Measurements from ENCODE around the gene NRBF2. TPM values are rescaled to one million over a fixed set of nuclear protein-coding genes. Genes with fewer than 3 reads are reported as not detected.

Gene NRBF2
- total and polyA plus RNA-seq, 9 of the 15 experiments (the other 6 are each of a cell fraction or from before 2014, with no cell fraction given), result 20.8 to 52.1 (median 30.5) TPM

DNA sequence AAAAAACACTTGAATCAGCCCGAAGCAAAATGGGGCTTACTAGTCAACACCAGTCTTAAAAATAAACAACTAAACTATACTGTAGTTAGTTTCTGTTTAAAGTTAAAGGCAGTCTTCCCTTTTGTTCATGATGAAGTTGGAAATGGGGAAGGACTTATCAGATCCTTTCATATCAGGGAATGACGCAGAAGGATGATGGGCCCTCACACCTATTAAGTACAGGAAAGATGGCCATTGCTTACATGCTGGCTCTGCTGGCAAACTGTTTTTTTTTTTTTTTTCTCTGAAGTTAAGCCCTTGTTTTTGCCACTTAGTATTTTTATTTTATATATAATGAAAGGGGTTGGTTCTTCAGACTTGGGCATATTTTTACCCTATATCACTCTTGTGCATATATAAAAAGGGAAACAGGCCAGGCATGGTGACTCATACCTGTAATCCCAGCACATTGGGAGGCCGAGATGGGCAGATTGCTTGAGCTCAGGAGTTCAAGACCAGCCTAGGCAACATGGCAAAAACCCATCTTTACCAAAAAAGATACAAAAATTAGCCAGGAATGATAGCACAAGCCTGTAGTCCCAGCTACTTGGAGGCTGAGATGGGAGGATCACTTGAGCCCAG, 16.6 kb upstream of the NRBF2 start:
- no peaks in the 10 kb centered on the region for H3K9me3 ChIP-seq (replicated peaks; ENCODE audit: control insufficient read depth, insufficient read depth, low read depth, low read length)
- no peak overlapping the region for H3K4me2 ChIP-seq (ENCODE audit: insufficient read depth, low read length)
- CTCF ChIA-PET (ENCODE audit: low intra/inter-chr PET ratio), result no interaction called here
- ATAC-seq (no peak), DNase-seq (ENCODE audit: extremely low read depth in 1 of 4, low spot score in 3 of 4) (no peak), FAIRE-seq (no peak)
- no peaks in the 10 kb centered on the region for H3K79me2 ChIP-seq (ENCODE audit: control insufficient read depth, insufficient read depth, low read length)
- H3K9ac ChIP-seq (ENCODE audit: insufficient read depth in 1 of 2, low read depth in 2 of 2, low read length in 2 of 2), result peak overlapping the region in 1 of 2 experiments; percentile 11; a peak in 1 of 4 replicates
- no peaks in the 10 kb centered on the region for H3K27me3 ChIP-seq (ENCODE audit: control insufficient read depth in 2 of 2, insufficient read depth in 2 of 2, low read length in 2 of 2)
- no TSS peak for BruUV-seq (replicated peaks)
- H3K9me1 ChIP-seq (ENCODE audit: control insufficient read depth, insufficient read depth, low read length), result no peaks in the 10 kb centered on the region
- POLR2A ChIA-PET, result interaction anchor here (1.1 to 5.3 kb wide), 3 partner anchors 11 to 16 kb away, joined by 6 to 30 read pairs (median 14); partner anchors contain the start of gene NRBF2
- peaks cover 0 to 18% of the 10 kb centered on the region in 2 experiments; a peak in 4 of 5 replicates for H3K4me1 ChIP-seq (replicated peaks in 1 of 2; ENCODE audit: control insufficient read depth in 2 of 2, insufficient read depth in 2 of 2, low read length in 2 of 2)
- in situ Hi-C loops (cut with MboI), result loop anchor here (25.0 kb wide), 1 partner anchor 1354 kb away; no protein-coding TSS in a partner anchor
- intact Hi-C loops (cut with micrococcal nuclease), result no loop called here
- no peak overlapping the region for H3K4me3 ChIP-seq
- no peaks in the 10 kb centered on the region for H3K36me3 ChIP-seq (ENCODE audit: control insufficient read depth, insufficient read depth, low read length)
- peak overlapping the region; percentile 90 for H2AFZ ChIP-seq (ENCODE audit: low read depth, low read length)
- 19% methylated on average over 3 of the region's 3 CpGs for WGBS (ENCODE audit: insufficient coverage, low coverage, missing lambda C conversion rate)
- H3K27ac ChIP-seq (ENCODE audit: extremely low read depth, low read depth, low read length), result peak overlapping the region; percentile 58; the same call in 1 of the 3 replicates
- H4K20me1 ChIP-seq (replicated peaks; ENCODE audit: control insufficient read depth, insufficient read depth, low read length), result no peaks in the 10 kb centered on the region
- TF ChIP-seq ZNF146 (CRISPR knock-in tag; IDR thresholded peaks at IDR 0.05; ENCODE audit: unreplicated experiment) (no peak), NFE2L1 (tag; IDR thresholded peaks at IDR 0.05; ENCODE audit: borderline replicate concordance, low read depth) (no peak), BHLHE40 (IDR thresholded peaks at IDR 0.05; ENCODE audit: low read length) (no peak), ZEB2 (IDR thresholded peaks at IDR 0.05) (0 out of 2 replicates have a peak, but pooled peaks have one; percentile 31), SMARCE1 (IDR thresholded peaks at IDR 0.05) (peak; percentile 44; the same call in 1 of the 2 replicates), MEF2D (tag; conservative IDR thresholded peaks at IDR 0.05; ENCODE audit: low read depth) (no peak), ZNF239 (CRISPR knock-in tag; IDR thresholded peaks at IDR 0.05) (peak; percentile 96), DMBX1 (CRISPR knock-in tag; IDR thresholded peaks at IDR 0.05; ENCODE audit: borderline replicate concordance) (peak; percentile 64; the same call in 1 of the 2 replicates), ZNF384 (IDR thresholded peaks at IDR 0.05; ENCODE audit: low read depth, low read length) (peak; percentile 64), CREM (IDR thresholded peaks at IDR 0.05; ENCODE audit: low read depth) (peak; percentile 51; the same call in 1 of the 2 replicates), DIDO1 (tag; IDR thresholded peaks at IDR 0.05; ENCODE audit: low read depth) (no peak)
- TF ChIP-seq, protein P1, sequence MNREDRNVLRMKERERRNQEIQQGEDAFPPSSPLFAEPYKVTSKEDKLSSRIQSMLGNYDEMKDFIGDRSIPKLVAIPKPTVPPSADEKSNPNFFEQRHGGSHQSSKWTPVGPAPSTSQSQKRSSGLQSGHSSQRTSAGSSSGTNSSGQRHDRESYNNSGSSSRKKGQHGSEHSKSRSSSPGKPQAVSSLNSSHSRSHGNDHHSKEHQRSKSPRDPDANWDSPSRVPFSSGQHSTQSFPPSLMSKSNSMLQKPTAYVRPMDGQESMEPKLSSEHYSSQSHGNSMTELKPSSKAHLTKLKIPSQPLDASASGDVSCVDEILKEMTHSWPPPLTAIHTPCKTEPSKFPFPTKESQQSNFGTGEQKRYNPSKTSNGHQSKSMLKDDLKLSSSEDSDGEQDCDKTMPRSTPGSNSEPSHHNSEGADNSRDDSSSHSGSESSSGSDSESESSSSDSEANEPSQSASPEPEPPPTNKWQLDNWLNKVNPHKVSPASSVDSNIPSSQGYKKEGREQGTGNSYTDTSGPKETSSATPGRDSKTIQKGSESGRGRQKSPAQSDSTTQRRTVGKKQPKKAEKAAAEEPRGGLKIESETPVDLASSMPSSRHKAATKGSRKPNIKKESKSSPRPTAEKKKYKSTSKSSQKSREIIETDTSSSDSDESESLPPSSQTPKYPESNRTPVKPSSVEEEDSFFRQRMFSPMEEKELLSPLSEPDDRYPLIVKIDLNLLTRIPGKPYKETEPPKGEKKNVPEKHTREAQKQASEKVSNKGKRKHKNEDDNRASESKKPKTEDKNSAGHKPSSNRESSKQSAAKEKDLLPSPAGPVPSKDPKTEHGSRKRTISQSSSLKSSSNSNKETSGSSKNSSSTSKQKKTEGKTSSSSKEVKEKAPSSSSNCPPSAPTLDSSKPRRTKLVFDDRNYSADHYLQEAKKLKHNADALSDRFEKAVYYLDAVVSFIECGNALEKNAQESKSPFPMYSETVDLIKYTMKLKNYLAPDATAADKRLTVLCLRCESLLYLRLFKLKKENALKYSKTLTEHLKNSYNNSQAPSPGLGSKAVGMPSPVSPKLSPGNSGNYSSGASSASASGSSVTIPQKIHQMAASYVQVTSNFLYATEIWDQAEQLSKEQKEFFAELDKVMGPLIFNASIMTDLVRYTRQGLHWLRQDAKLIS (CRISPR knock-in tag; IDR thresholded peaks at IDR 0.05), result no peak
- TF ChIP-seq, protein P2, sequence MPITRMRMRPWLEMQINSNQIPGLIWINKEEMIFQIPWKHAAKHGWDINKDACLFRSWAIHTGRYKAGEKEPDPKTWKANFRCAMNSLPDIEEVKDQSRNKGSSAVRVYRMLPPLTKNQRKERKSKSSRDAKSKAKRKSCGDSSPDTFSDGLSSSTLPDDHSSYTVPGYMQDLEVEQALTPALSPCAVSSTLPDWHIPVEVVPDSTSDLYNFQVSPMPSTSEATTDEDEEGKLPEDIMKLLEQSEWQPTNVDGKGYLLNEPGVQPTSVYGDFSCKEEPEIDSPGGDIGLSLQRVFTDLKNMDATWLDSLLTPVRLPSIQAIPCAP (CRISPR knock-in tag; IDR thresholded peaks at IDR 0.05; ENCODE audit: borderline replicate concordance), result no peak
- TF ChIP-seq, protein P3, sequence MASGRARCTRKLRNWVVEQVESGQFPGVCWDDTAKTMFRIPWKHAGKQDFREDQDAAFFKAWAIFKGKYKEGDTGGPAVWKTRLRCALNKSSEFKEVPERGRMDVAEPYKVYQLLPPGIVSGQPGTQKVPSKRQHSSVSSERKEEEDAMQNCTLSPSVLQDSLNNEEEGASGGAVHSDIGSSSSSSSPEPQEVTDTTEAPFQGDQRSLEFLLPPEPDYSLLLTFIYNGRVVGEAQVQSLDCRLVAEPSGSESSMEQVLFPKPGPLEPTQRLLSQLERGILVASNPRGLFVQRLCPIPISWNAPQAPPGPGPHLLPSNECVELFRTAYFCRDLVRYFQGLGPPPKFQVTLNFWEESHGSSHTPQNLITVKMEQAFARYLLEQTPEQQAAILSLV (tag; IDR thresholded peaks at IDR 0.05), result peak; percentile 40; the same call in 1 of the 2 replicates
- TF ChIP-seq, protein P4, sequence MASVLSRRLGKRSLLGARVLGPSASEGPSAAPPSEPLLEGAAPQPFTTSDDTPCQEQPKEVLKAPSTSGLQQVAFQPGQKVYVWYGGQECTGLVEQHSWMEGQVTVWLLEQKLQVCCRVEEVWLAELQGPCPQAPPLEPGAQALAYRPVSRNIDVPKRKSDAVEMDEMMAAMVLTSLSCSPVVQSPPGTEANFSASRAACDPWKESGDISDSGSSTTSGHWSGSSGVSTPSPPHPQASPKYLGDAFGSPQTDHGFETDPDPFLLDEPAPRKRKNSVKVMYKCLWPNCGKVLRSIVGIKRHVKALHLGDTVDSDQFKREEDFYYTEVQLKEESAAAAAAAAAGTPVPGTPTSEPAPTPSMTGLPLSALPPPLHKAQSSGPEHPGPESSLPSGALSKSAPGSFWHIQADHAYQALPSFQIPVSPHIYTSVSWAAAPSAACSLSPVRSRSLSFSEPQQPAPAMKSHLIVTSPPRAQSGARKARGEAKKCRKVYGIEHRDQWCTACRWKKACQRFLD (CRISPR knock-in tag; IDR thresholded peaks at IDR 0.05), result no peak
